H9 (cell line): ENCODE measurements around the gene SOX30. TPM values are rescaled to one million over a fixed set of nuclear protein-coding genes. Genes with fewer than 3 reads are reported as not detected.

Experiments used
- DNase-seq: peaks from one replicate; pipeline ENCODE4 v3.0.0-alpha.2; 2017
- H2AFZ ChIP-seq: one replicate; pipeline ENCODE4 v1.6.1; 2013; ENCODE audit warnings: mild to moderate bottlenecking, low read length, control low read depth, moderate library complexity
- H2AK5ac ChIP-seq: 2 replicates; pipeline ENCODE4 v1.6.1; 2013; ENCODE audit warnings: low read length, control low read depth, mixed read lengths; ENCODE audit not compliant: insufficient read length
- H2BK120ac ChIP-seq: one replicate; pipeline ENCODE4 v1.6.1; 2013; ENCODE audit warnings: low read depth, mild to moderate bottlenecking, low read length, control low read depth, inconsistent platforms; ENCODE audit not compliant: poor library complexity, severe bottlenecking
- H2BK12ac ChIP-seq: 2 replicates; pipeline ENCODE4 v1.6.1; 2013; ENCODE audit warnings: low read length, control low read depth, mixed read lengths, low read depth; ENCODE audit not compliant: insufficient read length
- H2BK15ac ChIP-seq: 2 replicates; pipeline ENCODE4 v1.6.1; 2013; ENCODE audit warnings: low read depth, low read length, control low read depth
- H2BK20ac ChIP-seq: one replicate; pipeline ENCODE4 v1.6.1; 2013; ENCODE audit warnings: low read depth, mild to moderate bottlenecking, low read length, control low read depth, inconsistent platforms; ENCODE audit not compliant: poor library complexity, severe bottlenecking
- H2BK5ac ChIP-seq: 2 replicates; pipeline ENCODE4 v1.6.1; 2013; ENCODE audit warnings: low read length, control low read depth, mixed read lengths; ENCODE audit not compliant: insufficient read length
- H3K14ac ChIP-seq: 2 replicates; pipeline ENCODE4 v1.6.1; 2013; ENCODE audit warnings: low read length, control low read depth; ENCODE audit not compliant: insufficient read depth
- H3K18ac ChIP-seq: 2 replicates; pipeline ENCODE4 v1.6.1; 2013; ENCODE audit warnings: low read depth, mild to moderate bottlenecking, mixed read lengths, low read length, control low read depth; ENCODE audit not compliant: insufficient read length
- H3K23ac ChIP-seq: 2 replicates; pipeline ENCODE4 v1.6.1; 2013; ENCODE audit warnings: low read length, control low read depth, mixed read lengths, low read depth; ENCODE audit not compliant: insufficient read length
- H3K23me2 ChIP-seq: 2 replicates; pipeline ENCODE4 v1.6.1; 2013; ENCODE audit warnings: low read depth, mild to moderate bottlenecking, mixed read lengths, low read length, control low read depth; ENCODE audit not compliant: insufficient read length, poor library complexity, severe bottlenecking
- H3K27ac ChIP-seq: 2 replicates; pipeline ENCODE4 v1.5.1; 2013; ENCODE audit warnings: low read length, control low read depth, mixed read lengths, low read depth; ENCODE audit not compliant: insufficient read length
- H3K27me3 ChIP-seq: 2 replicates; pipeline ENCODE4 v1.6.1; 2013; ENCODE audit warnings: low read length, control low read depth, inconsistent platforms; ENCODE audit not compliant: insufficient read depth
- H3K4ac ChIP-seq: 2 replicates; pipeline ENCODE4 v1.6.1; 2013; ENCODE audit warnings: low read depth, mild to moderate bottlenecking, control low read depth, inconsistent platforms, low read length, moderate library complexity
- H3K4me1 ChIP-seq: 2 replicates; pipeline ENCODE4 v1.6.1; 2013; ENCODE audit warnings: low read length, control low read depth, inconsistent platforms; ENCODE audit not compliant: insufficient read depth
- H3K4me2 ChIP-seq: 2 replicates; pipeline ENCODE4 v1.6.1; 2013; ENCODE audit warnings: low read length, control low read depth, mixed read lengths; ENCODE audit not compliant: insufficient read length, insufficient read depth
- H3K56ac ChIP-seq: 2 replicates; pipeline ENCODE4 v1.6.1; 2013; ENCODE audit warnings: low read depth, mild to moderate bottlenecking, mixed read lengths, low read length, control low read depth; ENCODE audit not compliant: insufficient read length
- H3K79me1 ChIP-seq: 2 replicates; pipeline ENCODE4 v1.6.1; 2013; ENCODE audit warnings: low read depth, mild to moderate bottlenecking, moderate library complexity, low read length, control low read depth, inconsistent platforms; ENCODE audit not compliant: insufficient read depth, poor library complexity, severe bottlenecking
- H3K79me2 ChIP-seq: 2 replicates; pipeline ENCODE4 v1.6.1; 2013; ENCODE audit warnings: low read length, control low read depth, inconsistent platforms; ENCODE audit not compliant: insufficient read depth
- H3K9ac ChIP-seq: 2 replicates; pipeline ENCODE4 v1.6.1; 2013; ENCODE audit warnings: low read length, control low read depth, mixed read lengths; ENCODE audit not compliant: insufficient read length; ENCODE audit errors: extremely low read depth
- H3K9me3 ChIP-seq: one replicate; pipeline ENCODE4 v1.6.1; 2013; ENCODE audit warnings: low read depth, low read length, inconsistent platforms; ENCODE audit not compliant: control insufficient read depth
- H3T11ph ChIP-seq: one replicate; pipeline ENCODE4 v1.6.1; 2013; ENCODE audit warnings: mild to moderate bottlenecking, low read length, control low read depth, inconsistent platforms
- H4K20me1 ChIP-seq: one replicate; pipeline ENCODE4 v1.6.1; 2013; ENCODE audit not compliant: control insufficient read depth, insufficient read length, insufficient read depth
- H4K5ac ChIP-seq: 2 replicates; pipeline ENCODE4 v1.6.1; 2013; ENCODE audit warnings: low read depth, mild to moderate bottlenecking, mixed read lengths, low read length, control low read depth; ENCODE audit not compliant: insufficient read length
- H4K8ac ChIP-seq: replicated peaks from 2 replicates; pipeline ENCODE4 v1.6.1; 2013; ENCODE audit warnings: low read length, control low read depth, mixed read lengths, low read depth; ENCODE audit not compliant: insufficient read length
- H4K91ac ChIP-seq: 2 replicates; pipeline ENCODE4 v1.6.1; 2013; ENCODE audit warnings: low read depth, mild to moderate bottlenecking, moderate library complexity, mixed read lengths, low read length, control low read depth; ENCODE audit not compliant: insufficient read length
- H3K27ac Mint-ChIP-seq, 3 experiments: 2 replicates in 2 of 3; 3 replicates in 1 of 3; pipeline ENCODE4 v1.8.0; 2020 to 2021; ENCODE audit warnings: mixed read lengths in 3 of 3, mild to moderate bottlenecking in 1 of 3, moderate library complexity in 1 of 3
- H3K27me3 Mint-ChIP-seq: 2 replicates; pipeline ENCODE4 v1.8.0; 2021; ENCODE audit warnings: low read depth, mild to moderate bottlenecking, moderate library complexity, mixed read lengths
- H3K36me3 Mint-ChIP-seq, 3 experiments: 2 replicates in 2 of 3; 3 replicates in 1 of 3; pipeline ENCODE4 v1.8.0; 2020 to 2021; ENCODE audit warnings: low read depth in 3 of 3, mixed read lengths in 3 of 3; ENCODE audit not compliant: insufficient read depth in 1 of 3
- H3K4me1 Mint-ChIP-seq, 2 experiments: 2 replicates each; pipeline ENCODE4 v1.8.0; 2020; ENCODE audit warnings: mixed read lengths in 2 of 2
- H3K4me3 Mint-ChIP-seq, 2 experiments: 2 replicates in 1 of 2; 3 replicates in 1 of 2; pipeline ENCODE4 v1.8.0; 2020 to 2021; ENCODE audit warnings: mild to moderate bottlenecking in 2 of 2, mixed read lengths in 2 of 2, moderate library complexity in 1 of 2
- H3K9me3 Mint-ChIP-seq, 2 experiments: 2 replicates in 1 of 2; 3 replicates in 1 of 2; pipeline ENCODE4 v1.8.0; 2020; ENCODE audit warnings: mild to moderate bottlenecking in 2 of 2, mixed read lengths in 2 of 2, moderate library complexity in 1 of 2
- WGBS: extraction: QIAGEN DNeasy Blood & Tissue Kit; methylation state at CpG from one replicate; pipeline ENCODE4 v1.1.7; 2013; ENCODE audit warnings: missing lambda C conversion rate, low lambda C conversion rate, mixed read lengths; ENCODE audit not compliant: insufficient read length; ENCODE audit errors: extremely low coverage; 5-methylcytosine and 5-hydroxymethylcytosine counted together
- total RNA-seq: library from RNA; stranded (reverse); gene quantifications from 2 replicates; pipeline ENCODE4 v1.2.1, GENCODE V29; 2021
- TF ChIP-seq, protein P1 (sequence below): fragments of 200-600 bp; sonication (generic); conservative IDR thresholded peaks from 3 replicates; pipeline ENCODE4 v1.8.0; 2021; ENCODE audit warnings: antibody characterized with exemption, mild to moderate bottlenecking

The SOX30 gene
- total RNA-seq, 1 experiment from 2014 or later = not detected

DNA sequence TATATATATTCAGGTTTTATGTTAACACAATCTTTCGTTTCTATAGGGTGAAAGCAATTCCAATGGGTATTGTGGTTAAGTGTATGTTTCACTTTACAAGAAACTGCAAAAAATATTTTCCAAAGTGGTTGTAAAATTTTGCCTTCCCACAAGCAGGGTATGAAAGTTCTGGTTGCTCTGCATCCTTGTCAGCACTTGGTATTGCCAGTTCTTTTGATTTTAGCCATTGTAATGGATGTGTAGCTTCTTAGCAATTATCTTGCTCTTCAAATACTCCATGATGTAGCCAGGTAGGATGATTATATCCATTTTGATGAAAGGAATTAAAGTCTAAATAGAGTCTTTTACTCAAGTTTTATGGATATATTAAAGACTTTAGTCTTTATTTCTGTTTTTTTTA is 67.6 kb downstream of the SOX30 start:
- Histone ChIP-seq H2BK12ac (no peak overlapping the region), H4K5ac (no peak overlapping the region), H2AK5ac (no peak overlapping the region), H3K56ac (no peak overlapping the region), H4K20me1 (no peaks in the 10 kb centered on the region), H3K27me3 (no peaks in the 10 kb centered on the region), H3K4ac (no peak overlapping the region), H3K18ac (no peak overlapping the region), H3K27ac (no peak overlapping the region), H2AFZ (no peak overlapping the region), H3K23me2 (no peaks in the 10 kb centered on the region), H4K8ac (no peak overlapping the region), H3K14ac (no peak overlapping the region), H2BK20ac (no peak overlapping the region), H3K23ac (no peak overlapping the region), H2BK5ac (no peak overlapping the region), H3K9ac (no peak overlapping the region), H3K4me1 (no peaks in the 10 kb centered on the region), H3K4me2 (no peak overlapping the region), H3K9me3 (no peaks in the 10 kb centered on the region), H3K79me1 (no peaks in the 10 kb centered on the region), H2BK15ac (no peak overlapping the region), H4K91ac (no peak overlapping the region), H3T11ph (no peak overlapping the region), H3K79me2 (no peaks in the 10 kb centered on the region), H2BK120ac (no peak overlapping the region)
- H3K27ac Mint-ChIP-seq = no peak overlapping the region
- TF ChIP-seq, protein P1, sequence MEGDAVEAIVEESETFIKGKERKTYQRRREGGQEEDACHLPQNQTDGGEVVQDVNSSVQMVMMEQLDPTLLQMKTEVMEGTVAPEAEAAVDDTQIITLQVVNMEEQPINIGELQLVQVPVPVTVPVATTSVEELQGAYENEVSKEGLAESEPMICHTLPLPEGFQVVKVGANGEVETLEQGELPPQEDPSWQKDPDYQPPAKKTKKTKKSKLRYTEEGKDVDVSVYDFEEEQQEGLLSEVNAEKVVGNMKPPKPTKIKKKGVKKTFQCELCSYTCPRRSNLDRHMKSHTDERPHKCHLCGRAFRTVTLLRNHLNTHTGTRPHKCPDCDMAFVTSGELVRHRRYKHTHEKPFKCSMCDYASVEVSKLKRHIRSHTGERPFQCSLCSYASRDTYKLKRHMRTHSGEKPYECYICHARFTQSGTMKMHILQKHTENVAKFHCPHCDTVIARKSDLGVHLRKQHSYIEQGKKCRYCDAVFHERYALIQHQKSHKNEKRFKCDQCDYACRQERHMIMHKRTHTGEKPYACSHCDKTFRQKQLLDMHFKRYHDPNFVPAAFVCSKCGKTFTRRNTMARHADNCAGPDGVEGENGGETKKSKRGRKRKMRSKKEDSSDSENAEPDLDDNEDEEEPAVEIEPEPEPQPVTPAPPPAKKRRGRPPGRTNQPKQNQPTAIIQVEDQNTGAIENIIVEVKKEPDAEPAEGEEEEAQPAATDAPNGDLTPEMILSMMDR = no peak
- no peak for DNase-seq
- peaks cover 7 to 8% of the 10 kb centered on the region in 2 experiments for H3K4me1 Mint-ChIP-seq
- WGBS = no CpG with 5 or more reads among the region's 1 CpG
- H3K9me3 Mint-ChIP-seq = no peaks in the 10 kb centered on the region
- no peak overlapping the region for H3K4me3 Mint-ChIP-seq
- H3K27me3 Mint-ChIP-seq = no peaks in the 10 kb centered on the region
- no peaks in the 10 kb centered on the region for H3K36me3 Mint-ChIP-seq
